Measurements from ENCODE around the gene NTSR1. TPM values are rescaled to one million over a fixed set of nuclear protein-coding genes. Genes with fewer than 3 reads are reported as not detected.

NTSR1 gene
- total and polyA plus RNA-seq, 2 of the 8 experiments (the other 6 are each of a cell fraction or from before 2014, with no cell fraction given) = 0.53 to 0.89 TPM

DNA sequence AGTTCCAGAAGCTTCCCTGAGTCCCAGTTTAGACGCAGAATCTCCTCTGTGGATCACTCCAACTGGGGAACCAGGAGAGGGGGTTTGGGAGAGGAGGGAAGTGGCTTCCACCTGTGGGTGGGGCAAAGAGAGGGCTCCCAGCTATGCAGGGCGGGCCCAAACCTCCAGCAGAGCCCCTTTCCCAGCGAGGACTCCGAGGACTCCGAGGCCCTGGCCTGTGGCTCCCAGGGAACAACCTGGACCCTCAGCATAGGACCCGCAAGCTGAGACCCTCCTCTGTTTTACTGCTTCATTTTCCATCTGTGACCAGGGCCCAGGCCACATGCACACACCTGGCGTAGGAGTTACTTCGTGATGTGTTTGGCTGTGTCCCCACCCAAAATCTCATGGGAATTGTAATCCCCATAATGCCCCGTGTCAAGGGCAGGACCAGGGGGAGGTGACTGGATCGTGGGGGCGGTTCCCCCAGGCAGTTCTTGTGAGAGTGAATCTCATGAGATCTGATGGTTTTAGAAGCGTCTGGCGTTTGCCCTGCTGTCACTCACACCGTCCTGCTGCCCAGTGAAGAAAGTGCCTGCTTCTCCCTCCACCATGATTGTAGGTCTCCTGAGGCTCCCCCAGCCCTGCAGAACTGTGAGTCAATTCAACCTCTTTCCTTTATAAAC lies 27.9 kb downstream of the NTSR1 start (continued):
- no peak for TF ChIP-seq CHD7 (IDR thresholded peaks at IDR 0.05; ENCODE audit: insufficient replicate concordance, low read length)
- no peak for TF ChIP-seq RBBP5 (IDR thresholded peaks at IDR 0.05; ENCODE audit: borderline replicate concordance, low read depth, low read length)
